ENCODE measurements around the gene TMEM185A. TPM values are rescaled to one million over a fixed set of nuclear protein-coding genes. Genes with fewer than 3 reads are reported as not detected.

TMEM185A gene
- total and polyA plus RNA-seq, 2 of the 4 experiments (the other 2 are of a cell fraction): 9.7 to 12.2 TPM

Other genes with a start within 250 kb of the TMEM185A start
- 22.8 and 26.3 TPM in 2 replicates for gene IDS, start 126.5 kb downstream of the TMEM185A start, total RNA-seq (2012; rRNA removed)
- 56.9 and 62.7 TPM in 2 replicates for gene IDS, start 126.5 kb downstream of the TMEM185A start, polyA plus RNA-seq (2012; rRNA removed)
- 15.3 and 16.8 TPM in 2 replicates for gene EOLA1, start 90.8 kb downstream of the TMEM185A start, total RNA-seq (2012; rRNA removed)
- gene EOLA1, start 90.8 kb downstream of the TMEM185A start, polyA plus RNA-seq (2012; rRNA removed): 15.2 and 15.5 TPM in 2 replicates
- not detected in 2 replicates for gene HSFX3, start 81.9 kb downstream of the TMEM185A start, total RNA-seq (2012; rRNA removed)
- gene HSFX3, start 81.9 kb downstream of the TMEM185A start, polyA plus RNA-seq (2012; rRNA removed): not detected in 2 replicates
- not detected in 2 replicates for gene MAGEA9B, start 44.3 kb downstream of the TMEM185A start, total RNA-seq (2012; rRNA removed)
- gene MAGEA9B, start 44.3 kb downstream of the TMEM185A start, polyA plus RNA-seq (2012; rRNA removed): not detected in 2 replicates
- gene HSFX2, start 36.5 kb downstream of the TMEM185A start, total RNA-seq (2012; rRNA removed): not detected in 2 replicates
- 0.34 and 0.36 TPM in 2 replicates for gene HSFX2, start 36.5 kb downstream of the TMEM185A start, polyA plus RNA-seq (2012; rRNA removed)
- not detected in 2 replicates for gene MAGEA11, start 80.3 kb upstream of the TMEM185A start, total RNA-seq (2012; rRNA removed)
- not detected in 2 replicates for gene MAGEA11, start 80.3 kb upstream of the TMEM185A start, polyA plus RNA-seq (2012; rRNA removed)
- gene HSFX1, start 142.3 kb upstream of the TMEM185A start, total RNA-seq (2012; rRNA removed): under 0.01 and 0.18 TPM in 2 replicates
- 0.20 and 0.36 TPM in 2 replicates for gene HSFX1, start 142.3 kb upstream of the TMEM185A start, polyA plus RNA-seq (2012; rRNA removed)
- gene MAGEA9, start 150.1 kb upstream of the TMEM185A start, total RNA-seq (2012; rRNA removed): not detected in 2 replicates
- gene MAGEA9, start 150.1 kb upstream of the TMEM185A start, polyA plus RNA-seq (2012; rRNA removed): not detected in 2 replicates
- gene MAGEA8, start 249.4 kb upstream of the TMEM185A start, total RNA-seq (2012; rRNA removed): not detected in 2 replicates
- gene MAGEA8, start 249.4 kb upstream of the TMEM185A start, polyA plus RNA-seq (2012; rRNA removed): not detected in 2 replicates

Measured in IMR-90 (cell line).